ENCODE data around the gene C6orf118. TPM values are rescaled to one million over a fixed set of nuclear protein-coding genes. Genes with fewer than 3 reads are reported as not detected.

Gene C6orf118
- total and polyA plus RNA-seq, 7 donors = not detected

DNA sequence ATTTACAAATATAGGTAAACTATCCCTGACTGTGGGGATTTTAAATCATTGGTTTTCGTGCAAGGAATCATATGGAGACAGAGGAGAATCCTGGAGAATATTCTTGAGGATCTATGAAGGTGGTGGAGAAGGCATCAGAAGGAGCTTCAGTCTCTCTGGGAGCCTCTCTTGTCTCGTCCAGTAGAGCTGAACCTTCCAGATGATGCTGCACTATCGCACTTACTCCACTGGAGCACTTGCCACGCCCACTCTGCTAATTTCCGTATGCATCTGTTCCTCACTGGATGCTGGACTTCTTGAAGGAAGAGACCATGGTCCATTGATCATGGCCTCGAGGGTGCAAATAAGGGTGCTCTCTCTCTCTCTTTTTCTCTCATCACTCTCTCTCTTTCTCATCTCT lies 36.8 kb downstream of the C6orf118 start:
- H3K9me3 ChIP-seq = no peaks in the 10 kb centered on the region
- no peak overlapping the region for H3K27ac ChIP-seq
- WGBS, 2 donors = 74 to 82% methylated on average over 6 of the region's 6 CpGs
- no peak for DNase-seq
- H3K27me3 ChIP-seq = no peaks in the 10 kb centered on the region
- TF ChIP-seq, protein P1, sequence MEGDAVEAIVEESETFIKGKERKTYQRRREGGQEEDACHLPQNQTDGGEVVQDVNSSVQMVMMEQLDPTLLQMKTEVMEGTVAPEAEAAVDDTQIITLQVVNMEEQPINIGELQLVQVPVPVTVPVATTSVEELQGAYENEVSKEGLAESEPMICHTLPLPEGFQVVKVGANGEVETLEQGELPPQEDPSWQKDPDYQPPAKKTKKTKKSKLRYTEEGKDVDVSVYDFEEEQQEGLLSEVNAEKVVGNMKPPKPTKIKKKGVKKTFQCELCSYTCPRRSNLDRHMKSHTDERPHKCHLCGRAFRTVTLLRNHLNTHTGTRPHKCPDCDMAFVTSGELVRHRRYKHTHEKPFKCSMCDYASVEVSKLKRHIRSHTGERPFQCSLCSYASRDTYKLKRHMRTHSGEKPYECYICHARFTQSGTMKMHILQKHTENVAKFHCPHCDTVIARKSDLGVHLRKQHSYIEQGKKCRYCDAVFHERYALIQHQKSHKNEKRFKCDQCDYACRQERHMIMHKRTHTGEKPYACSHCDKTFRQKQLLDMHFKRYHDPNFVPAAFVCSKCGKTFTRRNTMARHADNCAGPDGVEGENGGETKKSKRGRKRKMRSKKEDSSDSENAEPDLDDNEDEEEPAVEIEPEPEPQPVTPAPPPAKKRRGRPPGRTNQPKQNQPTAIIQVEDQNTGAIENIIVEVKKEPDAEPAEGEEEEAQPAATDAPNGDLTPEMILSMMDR (IDR thresholded peaks at IDR 0.05) = no peak
- TF ChIP-seq EP300 (IDR thresholded peaks at IDR 0.05) (no peak), POLR2AphosphoS5 (IDR thresholded peaks at IDR 0.05) (no peak), POLR2A (IDR thresholded peaks at IDR 0.05) (no peak)
- H3K36me3 ChIP-seq = no peaks in the 10 kb centered on the region
- no peaks in the 10 kb centered on the region for H3K4me1 ChIP-seq
- no peak overlapping the region for H3K4me3 ChIP-seq
- intact Hi-C loops (cut with DNase I) = no loop called here

DNA sequence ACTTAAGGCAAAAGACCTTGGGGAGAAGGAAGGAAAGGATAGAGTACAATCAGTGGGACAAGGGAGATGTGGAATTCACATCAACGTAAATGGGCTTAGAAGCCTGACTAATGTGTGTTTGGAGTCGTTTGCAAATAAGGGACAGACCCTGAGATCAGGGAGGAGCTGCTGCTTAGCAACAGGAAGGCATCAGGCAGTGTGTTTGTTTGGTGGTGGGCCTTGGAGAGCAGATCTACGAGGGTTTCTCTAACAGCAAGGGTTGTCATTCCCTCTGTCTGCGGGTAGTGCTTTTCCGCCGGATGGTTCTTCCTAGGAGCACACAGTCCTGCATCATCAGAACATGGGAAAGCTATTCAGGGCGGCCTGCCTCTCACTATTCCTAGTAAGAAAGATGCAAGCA lies 40.4 kb downstream of the C6orf118 start:
- WGBS, 2 donors = 49 to 53% methylated on average over 7 of the region's 7 CpGs
- intact Hi-C loops (cut with DNase I) = no loop called here
- TF ChIP-seq, protein P1 (IDR thresholded peaks at IDR 0.05) = no peak
- TF ChIP-seq EP300 (IDR thresholded peaks at IDR 0.05) (no peak), POLR2A (IDR thresholded peaks at IDR 0.05) (no peak)

DNA sequence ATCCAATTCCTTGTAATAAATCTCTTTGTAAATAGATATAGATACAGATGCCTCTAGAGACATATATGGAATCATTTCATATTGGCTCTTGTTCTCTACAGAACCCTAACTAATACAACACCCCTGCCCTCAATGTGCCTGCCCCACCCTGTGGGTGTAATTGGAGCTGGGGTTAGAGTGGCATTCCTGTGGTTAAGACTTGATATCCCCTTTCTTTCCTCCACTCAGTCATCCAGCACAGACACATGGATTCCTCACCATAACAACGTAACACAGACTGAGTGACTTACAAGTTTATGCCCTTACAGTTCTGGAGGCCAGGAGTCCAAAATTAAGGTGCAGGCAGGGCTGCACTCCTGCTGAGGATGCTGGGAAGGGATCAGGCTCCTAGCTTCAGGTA lies 42.8 kb downstream of the C6orf118 start:
- TF ChIP-seq, protein P1 (IDR thresholded peaks at IDR 0.05) = no peak
- TF ChIP-seq EP300 (IDR thresholded peaks at IDR 0.05) (no peak), POLR2A (IDR thresholded peaks at IDR 0.05) (no peak), POLR2AphosphoS5 (IDR thresholded peaks at IDR 0.05) (no peak)
- WGBS, 2 donors = 80 to 86% methylated on average over 1 of the region's 1 CpG
- intact Hi-C loops (cut with DNase I) = no loop called here

More for the DNA sequence above, 40.4 kb downstream of the C6orf118 start:
- H3K4me3 ChIP-seq = no peak overlapping the region
- no peak for DNase-seq
- H3K9me3 ChIP-seq = no peaks in the 10 kb centered on the region
- H3K36me3 ChIP-seq = no peaks in the 10 kb centered on the region
- H3K27ac ChIP-seq = no peak overlapping the region
- no peaks in the 10 kb centered on the region for H3K4me1 ChIP-seq
- H3K27me3 ChIP-seq = no peaks in the 10 kb centered on the region

DNA sequence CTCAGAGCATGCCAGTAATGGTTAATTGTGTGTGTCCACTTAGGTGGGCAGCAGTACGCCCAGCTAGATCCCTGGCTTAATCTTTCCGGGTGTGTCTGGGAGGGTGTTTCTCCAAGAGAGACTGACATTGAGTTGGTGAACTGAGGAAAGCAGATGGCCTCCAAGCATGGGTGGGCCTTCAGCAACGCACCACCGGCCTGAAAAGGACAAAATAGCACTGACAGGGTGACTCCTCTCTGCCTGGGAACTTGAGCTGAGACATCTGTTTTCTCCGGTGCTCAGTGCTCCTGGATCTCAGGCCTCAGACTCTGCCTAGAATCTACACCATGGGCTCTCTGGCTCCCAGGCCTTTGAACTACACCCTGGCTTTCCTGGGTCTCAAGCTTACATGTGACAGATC lies 43.2 kb downstream of the C6orf118 start:
- 70 to 73% methylated on average over 5 of the region's 5 CpGs for WGBS, 2 donors

More for the DNA sequence above, 42.8 kb downstream of the C6orf118 start:
- no peak overlapping the region for H3K4me3 ChIP-seq
- DNase-seq = no peak
- H3K27me3 ChIP-seq = no peaks in the 10 kb centered on the region
- no peaks in the 10 kb centered on the region for H3K36me3 ChIP-seq
- peaks cover 0 to 3% (median 0%) of the 10 kb centered on the region in 4 donors for H3K9me3 ChIP-seq
- no peaks in the 10 kb centered on the region for H3K4me1 ChIP-seq
- H3K27ac ChIP-seq = no peak overlapping the region

More for the DNA sequence above, 43.2 kb downstream of the C6orf118 start:
- Histone ChIP-seq H3K9me3 (peaks cover 0 to 3% (median 0%) of the 10 kb centered on the region in 4 donors), H3K4me1 (no peaks in the 10 kb centered on the region), H3K36me3 (no peaks in the 10 kb centered on the region), H3K27me3 (no peaks in the 10 kb centered on the region), H3K4me3 (no peak overlapping the region), H3K27ac (no peak overlapping the region)
- intact Hi-C loops (cut with DNase I) = no loop called here
- DNase-seq = no peak
- TF ChIP-seq EP300 (IDR thresholded peaks at IDR 0.05) = no peak
- TF ChIP-seq POLR2A (IDR thresholded peaks at IDR 0.05) = no peak
- TF ChIP-seq, protein P1 (IDR thresholded peaks at IDR 0.05) = no peak
- TF ChIP-seq POLR2AphosphoS5 (IDR thresholded peaks at IDR 0.05) = no peak

All from sigmoid colon (tissue), 7 donors.